HG03196 (cell line): ENCODE results near the gene ZNRF4.

Source experiments
- ATAC-seq: cut with Tn5 transposase; IDR thresholded peaks from one replicate; pipeline ENCODE4 v1.9.1; 2021; ENCODE audit not compliant: unreplicated experiment

ZNRF4 gene

DNA sequence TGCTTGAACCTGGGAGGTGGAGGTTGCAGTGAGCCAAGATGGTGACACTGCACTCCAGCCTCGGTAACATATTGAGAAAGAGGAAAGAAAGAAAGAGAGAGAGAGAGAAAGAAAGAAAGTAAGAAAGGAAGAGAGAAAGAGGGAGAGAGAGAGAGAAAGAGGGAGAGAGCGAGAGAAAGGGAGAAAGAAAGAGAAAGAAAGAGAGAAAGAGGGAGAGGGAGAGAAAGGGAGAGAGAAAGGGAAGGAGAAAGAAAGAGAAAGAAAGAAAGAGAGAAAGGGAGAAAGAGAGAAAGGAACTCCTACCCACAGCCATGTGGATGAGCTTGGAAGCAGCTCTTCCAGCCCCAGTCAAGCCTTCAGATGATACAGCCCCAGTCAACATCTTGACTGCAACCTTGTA is 46.7 kb downstream of the ZNRF4 start:
- ATAC-seq = no peak

DNA sequence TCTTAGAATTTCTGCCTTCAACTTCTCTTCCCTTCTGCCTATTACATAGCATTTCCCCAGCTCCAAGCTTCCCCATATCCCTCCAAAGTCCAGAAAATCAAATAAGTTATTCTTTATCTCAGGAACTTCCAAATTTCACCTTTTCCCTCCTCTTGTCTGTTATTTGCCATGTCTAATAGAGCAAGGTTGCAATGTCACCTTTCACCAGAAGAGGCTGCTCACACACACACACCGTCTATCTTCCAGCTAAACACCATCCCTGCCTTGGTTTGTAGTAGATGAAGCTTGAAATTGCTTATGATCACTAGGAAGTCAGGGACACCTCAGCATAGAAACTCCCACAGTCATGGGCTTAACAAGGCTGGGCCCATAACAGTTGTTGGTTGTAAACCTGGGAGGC is 48.4 kb downstream of the ZNRF4 start:
- ATAC-seq = no peak

DNA sequence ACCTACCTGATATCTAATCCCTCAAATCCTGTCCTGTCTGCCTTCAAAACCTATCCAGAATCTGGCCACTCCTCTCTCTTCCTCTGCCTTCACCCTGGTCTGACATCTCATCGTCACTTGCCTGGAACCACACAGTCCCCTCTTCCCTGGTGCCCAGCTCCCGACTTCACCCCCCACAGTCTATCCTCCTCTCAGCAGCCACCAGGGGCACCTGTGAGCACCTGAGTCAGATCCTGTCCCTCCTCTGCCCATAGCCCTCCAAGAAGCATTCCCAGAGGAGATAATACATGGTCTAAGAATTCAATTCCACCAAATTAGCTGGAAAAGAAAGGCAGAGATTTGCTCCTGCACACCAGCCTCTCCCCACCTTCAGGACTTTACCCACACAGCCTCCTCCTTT is 48.9 kb downstream of the ZNRF4 start:
- no peak for ATAC-seq
